Measurements from ENCODE around the gene TNIK.

TNIK gene

GRCh38 chr3:171061749-171062148 is 398.5 kb downstream of the TNIK start:
- no peak for DNase-seq (ENCODE audit: low spot score)
- in situ Hi-C loops (cut with MboI; ENCODE audit: low pct_unique_long_range_greater_than_20kb, low sequenced_read_pairs, unreplicated experiment): no loop called here
- no peak for TF ChIP-seq CTCF (IDR thresholded peaks at IDR 0.05; ENCODE audit: extremely low read depth, insufficient read depth, missing control alignments)

- no peak for DNase-seq (ENCODE audit: low spot score)
- no peak for TF ChIP-seq CTCF (IDR thresholded peaks at IDR 0.05; ENCODE audit: extremely low read depth, insufficient read depth, missing control alignments)
- in situ Hi-C loops (cut with MboI; ENCODE audit: low pct_unique_long_range_greater_than_20kb, low sequenced_read_pairs, unreplicated experiment): no loop called here
Observed at GRCh38 chr3:171059978-171060377, 400.2 kb downstream of the TNIK start.

- no peak for DNase-seq (ENCODE audit: low spot score)
- in situ Hi-C loops (cut with MboI; ENCODE audit: low pct_unique_long_range_greater_than_20kb, low sequenced_read_pairs, unreplicated experiment): no loop called here
Observed at GRCh38 chr3:171058873-171059603, 401.2 kb downstream of the TNIK start.

GRCh38 chr3:171058058-171058457 is 402.1 kb downstream of the TNIK start:
- no peak for TF ChIP-seq CTCF (IDR thresholded peaks at IDR 0.05; ENCODE audit: extremely low read depth, insufficient read depth, missing control alignments)
- in situ Hi-C loops (cut with MboI; ENCODE audit: low pct_unique_long_range_greater_than_20kb, low sequenced_read_pairs, unreplicated experiment): no loop called here
- DNase-seq (ENCODE audit: low spot score): no peak

More at GRCh38 chr3:171058873-171059603, 401.2 kb downstream of the TNIK start:
- no peak for TF ChIP-seq CTCF (IDR thresholded peaks at IDR 0.05; ENCODE audit: extremely low read depth, insufficient read depth, missing control alignments)

GRCh38 chr3:171057072-171057471 is 403.1 kb downstream of the TNIK start:
- DNase-seq (ENCODE audit: low spot score): no peak
- no peak for TF ChIP-seq CTCF (IDR thresholded peaks at IDR 0.05; ENCODE audit: extremely low read depth, insufficient read depth, missing control alignments)
- in situ Hi-C loops (cut with MboI; ENCODE audit: low pct_unique_long_range_greater_than_20kb, low sequenced_read_pairs, unreplicated experiment): no loop called here

- TF ChIP-seq CTCF (IDR thresholded peaks at IDR 0.05; ENCODE audit: extremely low read depth, insufficient read depth, missing control alignments): no peak
- in situ Hi-C loops (cut with MboI; ENCODE audit: low pct_unique_long_range_greater_than_20kb, low sequenced_read_pairs, unreplicated experiment): no loop called here
- no peak for DNase-seq (ENCODE audit: low spot score)
Observed at GRCh38 chr3:171056528-171056927, 403.7 kb downstream of the TNIK start.
